ENCODE measurements around the gene SYCP2L. TPM values are rescaled to one million over a fixed set of nuclear protein-coding genes. Genes with fewer than 3 reads are reported as not detected.

Gene SYCP2L
- polyA plus RNA-seq, 1 donor from 2014 or later, result 9.4 TPM

GRCh38 chr6:10890151-10890550 is 3.3 kb downstream of the SYCP2L start:
- H3K9me3 ChIP-seq (ENCODE audit: low read length), result no peaks in the 10 kb centered on the region
- no peaks in the 10 kb centered on the region for H3F3A ChIP-seq (ENCODE audit: insufficient read depth, low read length, poor library complexity, severe bottlenecking)
- no peak overlapping the region for H3K4me3 ChIP-seq (ENCODE audit: low read length)
- H3K27ac ChIP-seq (ENCODE audit: low read length), result no peak overlapping the region
- H3K9ac ChIP-seq (ENCODE audit: low read length), result no peak overlapping the region
- H4K20me1 ChIP-seq (ENCODE audit: insufficient read depth), result no peaks in the 10 kb centered on the region
- H3K9me2 ChIP-seq (ENCODE audit: insufficient read depth, low read length), result no peaks in the 10 kb centered on the region
- peaks cover 28% of the 10 kb centered on the region for H3K27me3 ChIP-seq (ENCODE audit: insufficient read depth, low read depth, low read length)
- no peak overlapping the region for H3K4me2 ChIP-seq (ENCODE audit: low read length)
- no peak for TF ChIP-seq EP300 (conservative IDR thresholded peaks at IDR 0.05; ENCODE audit: poor library complexity, severe bottlenecking)
- no peak for TF ChIP-seq POLR2AphosphoS5 (IDR thresholded peaks at IDR 0.05)
- TF ChIP-seq EZH2 (IDR thresholded peaks at IDR 0.05; ENCODE audit: borderline replicate concordance, insufficient read depth, low read length, poor library complexity, severe bottlenecking), result no peak
- no peak for TF ChIP-seq REST (IDR thresholded peaks at IDR 0.05; ENCODE audit: borderline replicate concordance)
- TF ChIP-seq SMC3 (conservative IDR thresholded peaks at IDR 0.05; ENCODE audit: poor library complexity), result no peak
- TF ChIP-seq RAD21 (conservative IDR thresholded peaks at IDR 0.05), result no peak
- no peak for TF ChIP-seq MXI1 (conservative IDR thresholded peaks at IDR 0.05; ENCODE audit: poor library complexity, severe bottlenecking)
- TF ChIP-seq CTCF (IDR thresholded peaks at IDR 0.05; ENCODE audit: poor library complexity, severe bottlenecking), result no peak
- no peak for TF ChIP-seq TAF1 (IDR thresholded peaks at IDR 0.05; ENCODE audit: low read depth)
- H3K79me2 ChIP-seq (replicated peaks; ENCODE audit: insufficient read depth, low read length), result no peaks in the 10 kb centered on the region
- H2AFZ ChIP-seq (ENCODE audit: low read depth, low read length), result no peak overlapping the region
- no peaks in the 10 kb centered on the region for H3K36me3 ChIP-seq (ENCODE audit: insufficient read depth, low read length)

- no peak overlapping the region for H3K4me3 ChIP-seq (ENCODE audit: low read length)
Observed at GRCh38 chr6:10891960-10892359, 5.1 kb downstream of the SYCP2L start.

More at GRCh38 chr6:10891960-10892359, 5.1 kb downstream of the SYCP2L start:
- Histone ChIP-seq H4K20me1 (ENCODE audit: insufficient read depth) (no peaks in the 10 kb centered on the region), H3K79me2 (replicated peaks; ENCODE audit: insufficient read depth, low read length) (no peaks in the 10 kb centered on the region), H3K4me2 (ENCODE audit: low read length) (no peak overlapping the region), H3K27ac (ENCODE audit: low read length) (no peak overlapping the region), H3K36me3 (ENCODE audit: insufficient read depth, low read length) (no peaks in the 10 kb centered on the region), H3K27me3 (ENCODE audit: insufficient read depth, low read depth, low read length) (peaks cover 10% of the 10 kb centered on the region), H2AFZ (ENCODE audit: low read depth, low read length) (no peak overlapping the region), H3F3A (ENCODE audit: insufficient read depth, low read length, poor library complexity, severe bottlenecking) (no peaks in the 10 kb centered on the region), H3K9ac (ENCODE audit: low read length) (no peak overlapping the region), H3K9me2 (ENCODE audit: insufficient read depth, low read length) (no peaks in the 10 kb centered on the region), H3K9me3 (ENCODE audit: low read length) (no peaks in the 10 kb centered on the region)
- no peak for TF ChIP-seq EP300 (conservative IDR thresholded peaks at IDR 0.05; ENCODE audit: poor library complexity, severe bottlenecking)
- no peak for TF ChIP-seq CTCF (IDR thresholded peaks at IDR 0.05; ENCODE audit: poor library complexity, severe bottlenecking)
- TF ChIP-seq POLR2AphosphoS5 (IDR thresholded peaks at IDR 0.05), result no peak
- TF ChIP-seq EZH2 (IDR thresholded peaks at IDR 0.05; ENCODE audit: borderline replicate concordance, insufficient read depth, low read length, poor library complexity, severe bottlenecking), result no peak
- no peak for TF ChIP-seq REST (IDR thresholded peaks at IDR 0.05; ENCODE audit: borderline replicate concordance)
- TF ChIP-seq MXI1 (conservative IDR thresholded peaks at IDR 0.05; ENCODE audit: poor library complexity, severe bottlenecking), result no peak
- TF ChIP-seq TAF1 (IDR thresholded peaks at IDR 0.05; ENCODE audit: low read depth), result no peak
- no peak for TF ChIP-seq SMC3 (conservative IDR thresholded peaks at IDR 0.05; ENCODE audit: poor library complexity)
- TF ChIP-seq RAD21 (conservative IDR thresholded peaks at IDR 0.05), result no peak
